ENCODE measurements around the gene RAX2.
A peak's percentile ranks its signal among the peaks of the same experiment; 100 is the strongest.

RAX2 gene

DNA sequence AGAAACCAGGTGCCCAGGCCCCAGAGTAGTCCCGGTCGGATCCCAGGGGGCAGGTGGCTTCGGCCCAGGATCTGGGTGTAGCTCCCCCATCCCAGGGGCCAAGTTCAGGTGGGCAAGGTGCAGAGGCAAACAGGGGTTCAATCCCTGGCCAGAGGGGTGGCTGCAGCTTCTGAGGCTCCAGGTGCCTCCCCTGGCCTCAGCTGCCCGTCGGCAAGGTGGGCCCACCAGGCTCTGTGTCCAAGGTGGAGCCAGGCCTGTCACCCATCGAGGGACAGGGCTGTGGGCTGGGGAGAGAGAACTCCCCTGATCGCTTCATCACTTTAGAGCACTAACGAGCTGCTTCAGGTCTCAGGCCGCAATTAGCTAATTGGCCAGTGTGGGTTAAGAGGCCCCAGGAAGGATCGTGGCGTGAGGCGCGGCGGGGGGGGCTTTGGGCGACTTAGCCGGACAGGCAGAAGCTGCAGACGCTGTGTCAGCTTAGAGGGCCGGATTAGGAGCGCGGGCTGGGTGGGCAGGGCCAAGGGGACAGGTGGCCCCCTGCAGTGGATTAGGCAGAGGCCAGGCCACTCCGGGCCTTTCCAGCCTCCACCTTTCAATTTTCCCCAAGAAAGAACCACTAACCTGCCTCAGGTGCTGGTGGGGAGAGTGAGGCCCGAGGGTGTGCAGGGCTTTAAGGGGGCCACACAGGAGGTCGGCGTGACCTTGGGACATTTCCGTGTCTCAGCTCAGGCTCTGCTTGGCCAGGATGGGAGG, 2.8 kb upstream of the RAX2 start:
- peaks cover 46% of the 10 kb centered on the region for H3K36me3 ChIP-seq
- peak; percentile 100 for DNase-seq
- TF ChIP-seq CTCF (IDR thresholded peaks at IDR 0.05; ENCODE audit: low read depth, low read length), result no peak
- no peaks in the 10 kb centered on the region for H3K9me3 ChIP-seq (ENCODE audit: severe bottlenecking)
- H3K27ac ChIP-seq, result peak overlapping the region; percentile 94
- H3K27me3 ChIP-seq (ENCODE audit: insufficient read depth, low read depth, severe bottlenecking), result no peaks in the 10 kb centered on the region
- peak overlapping the region; percentile 5; the same call in 1 of the 2 replicates for H3K4me3 ChIP-seq (ENCODE audit: low read depth, low read length)

GRCh38 chr19:3773814-3774515, 1.9 kb upstream of the RAX2 start:
- peaks cover 49% of the 10 kb centered on the region for H3K36me3 ChIP-seq
- peak overlapping the region; percentile 94 for H3K27ac ChIP-seq
- H3K27me3 ChIP-seq (ENCODE audit: insufficient read depth, low read depth, severe bottlenecking), result no peaks in the 10 kb centered on the region
- TF ChIP-seq CTCF (IDR thresholded peaks at IDR 0.05; ENCODE audit: low read depth, low read length), result no peak
- H3K4me3 ChIP-seq (ENCODE audit: low read depth, low read length), result no peak overlapping the region
- no peaks in the 10 kb centered on the region for H3K9me3 ChIP-seq (ENCODE audit: severe bottlenecking)
- no peak for DNase-seq

DNA sequence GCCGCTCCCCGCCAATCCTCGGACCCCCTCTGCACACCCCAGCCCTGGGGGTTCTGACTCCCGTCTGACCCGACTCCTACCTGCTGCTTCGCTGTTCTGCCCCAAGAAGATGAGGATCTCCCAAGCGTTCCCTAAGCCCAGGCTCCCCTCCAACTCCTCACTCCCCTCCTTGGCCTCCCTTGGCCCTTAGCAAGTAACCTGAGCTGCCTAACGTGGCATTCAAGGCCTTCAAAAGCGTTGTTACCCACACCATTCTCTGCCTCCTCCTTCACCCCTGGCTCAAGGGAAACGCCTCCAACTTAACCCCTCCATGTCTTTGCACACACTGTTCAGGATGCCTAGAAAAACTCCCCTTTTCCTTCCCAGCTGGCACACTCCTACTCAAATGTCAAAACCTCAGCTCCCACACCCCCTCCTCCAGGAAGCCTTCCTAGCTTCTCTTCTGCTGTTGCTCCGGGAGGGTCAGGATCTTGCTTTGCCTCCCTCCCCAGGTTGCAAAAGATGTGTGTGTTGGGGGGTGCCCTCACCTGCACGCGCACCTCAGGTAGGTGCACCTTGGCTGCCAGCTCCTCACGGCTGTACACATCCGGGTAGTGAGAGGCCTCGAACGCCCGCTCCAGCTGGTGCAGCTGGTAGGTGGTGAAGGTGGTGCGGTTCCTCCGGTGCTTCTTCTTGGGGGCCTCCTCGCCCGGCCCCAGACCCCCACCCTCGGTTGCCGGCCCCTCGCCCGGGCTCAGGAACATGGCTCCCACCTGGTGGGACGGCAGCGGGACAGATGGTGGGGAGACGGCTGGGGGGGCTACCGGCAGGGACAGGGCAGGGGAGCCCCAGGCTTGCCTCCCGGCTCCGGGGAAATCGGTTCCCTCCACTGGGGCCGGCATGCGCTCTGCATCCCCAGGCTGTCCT, 775 bp downstream of the RAX2 start:
- H3K9me3 ChIP-seq (ENCODE audit: severe bottlenecking), result no peaks in the 10 kb centered on the region
- no peak for TF ChIP-seq CTCF (IDR thresholded peaks at IDR 0.05; ENCODE audit: low read depth, low read length)
- no peak for DNase-seq

GRCh38 chr19:3770136-3770999, 1.7 kb downstream of the RAX2 start:
- DNase-seq, result peak; percentile 70
- TF ChIP-seq CTCF (IDR thresholded peaks at IDR 0.05; ENCODE audit: low read depth, low read length), result no peak
- Histone ChIP-seq H3K27ac (peak overlapping the region; percentile 94), H3K27me3 (ENCODE audit: insufficient read depth, low read depth, severe bottlenecking) (no peaks in the 10 kb centered on the region), H3K9me3 (ENCODE audit: severe bottlenecking) (no peaks in the 10 kb centered on the region), H3K36me3 (peaks cover 52% of the 10 kb centered on the region), H3K4me3 (ENCODE audit: low read depth, low read length) (peak overlapping the region; percentile 88)

More for the DNA sequence above, 775 bp downstream of the RAX2 start:
- Histone ChIP-seq H3K4me3 (ENCODE audit: low read depth, low read length) (peak overlapping the region; percentile 88), H3K36me3 (peaks cover 46% of the 10 kb centered on the region), H3K27ac (peak overlapping the region; percentile 94), H3K27me3 (ENCODE audit: insufficient read depth, low read depth, severe bottlenecking) (no peaks in the 10 kb centered on the region)

DNA sequence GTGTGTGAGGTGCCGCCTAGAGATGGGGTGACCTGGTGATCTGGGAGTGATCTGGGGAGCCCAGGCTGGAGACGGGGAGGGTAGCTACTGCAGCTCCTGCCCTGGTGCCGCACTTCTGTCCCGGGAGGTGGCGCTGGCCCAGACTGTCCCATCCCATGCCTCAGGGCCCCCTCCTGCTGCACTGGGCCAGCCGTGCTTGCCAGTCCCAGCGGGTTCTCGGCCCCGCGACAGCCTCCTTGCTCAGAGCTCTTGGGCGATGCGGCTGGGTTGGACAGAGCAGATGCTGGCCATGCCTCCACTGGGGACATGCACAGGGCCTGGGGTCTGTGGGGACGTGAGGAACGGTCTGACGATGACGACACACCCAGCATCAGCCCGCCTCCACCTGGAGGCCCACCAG, 2.5 kb downstream of the RAX2 start:
- Histone ChIP-seq H3K27ac (peak overlapping the region; percentile 94), H3K9me3 (ENCODE audit: severe bottlenecking) (no peaks in the 10 kb centered on the region), H3K4me3 (ENCODE audit: low read depth, low read length) (peak overlapping the region; percentile 88), H3K36me3 (peaks cover 56% of the 10 kb centered on the region), H3K27me3 (ENCODE audit: insufficient read depth, low read depth, severe bottlenecking) (no peaks in the 10 kb centered on the region)
- TF ChIP-seq CTCF (IDR thresholded peaks at IDR 0.05; ENCODE audit: low read depth, low read length), result peak; percentile 82
- DNase-seq, result peak; percentile 82
